Inflammatory macrophage (primary cell): ENCODE measurements around the gene SDC1.
A peak's percentile ranks its signal among the peaks of the same experiment; 100 is the strongest.
"Not testable (repeated sequence)": the region's sequence is repeated elsewhere in the genome, so short reads cannot be mapped to it uniquely, and the experiment has no call there.

ENCODE experiments used
- DNase-seq, 2 donors: peaks; one replicate each; pipeline ENCODE4 v3.0.0-alpha.2; 2020 to 2022
- total RNA-seq, 18 experiments: gene quantifications; one replicate each; lab custom pipeline; 2026; ENCODE audit warnings: mixed read lengths in 6 of 18, inconsistent platforms in 2 of 18; lab: John Stamatoyannopoulos, UW

Gene SDC1, protein sequence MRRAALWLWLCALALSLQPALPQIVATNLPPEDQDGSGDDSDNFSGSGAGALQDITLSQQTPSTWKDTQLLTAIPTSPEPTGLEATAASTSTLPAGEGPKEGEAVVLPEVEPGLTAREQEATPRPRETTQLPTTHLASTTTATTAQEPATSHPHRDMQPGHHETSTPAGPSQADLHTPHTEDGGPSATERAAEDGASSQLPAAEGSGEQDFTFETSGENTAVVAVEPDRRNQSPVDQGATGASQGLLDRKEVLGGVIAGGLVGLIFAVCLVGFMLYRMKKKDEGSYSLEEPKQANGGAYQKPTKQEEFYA
- 1.6 to 22.7 (median 6.0) reads per million in 18 experiments for total RNA-seq

GRCh38 chr2:20224716-20225293 is at the start of gene SDC1:
Gene SDC1, minus strand, starts transcription at chr2:20225130. Its CDS starts 263 bp downstream, at chr2:20224867.
- DNase-seq, result peak in 1 of 2 donors; percentile 25

GRCh38 chr2:20273042-20273441 is 48.1 kb upstream of the SDC1 start:
- DNase-seq, result no peak

DNA sequence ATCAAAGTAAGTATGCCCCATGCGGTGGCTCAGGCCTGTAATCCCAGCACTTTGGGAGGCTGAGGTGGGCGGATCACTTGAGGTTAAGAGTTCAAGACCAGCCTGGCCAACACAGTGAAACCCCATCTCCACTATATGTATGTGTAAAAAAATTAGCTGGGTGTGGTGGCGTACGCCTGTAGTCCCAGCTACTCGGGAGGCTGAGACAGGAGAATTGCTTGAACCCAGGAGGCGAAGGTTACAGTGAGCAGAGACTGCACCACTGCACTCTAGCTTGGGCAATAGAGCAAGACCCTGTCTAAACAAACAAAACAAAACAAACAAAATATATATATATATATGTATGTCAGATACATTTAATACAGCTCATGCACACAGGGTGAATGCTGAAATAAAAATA is 43.4 kb upstream of the SDC1 start:
- not testable (repeated sequence) for DNase-seq

DNA sequence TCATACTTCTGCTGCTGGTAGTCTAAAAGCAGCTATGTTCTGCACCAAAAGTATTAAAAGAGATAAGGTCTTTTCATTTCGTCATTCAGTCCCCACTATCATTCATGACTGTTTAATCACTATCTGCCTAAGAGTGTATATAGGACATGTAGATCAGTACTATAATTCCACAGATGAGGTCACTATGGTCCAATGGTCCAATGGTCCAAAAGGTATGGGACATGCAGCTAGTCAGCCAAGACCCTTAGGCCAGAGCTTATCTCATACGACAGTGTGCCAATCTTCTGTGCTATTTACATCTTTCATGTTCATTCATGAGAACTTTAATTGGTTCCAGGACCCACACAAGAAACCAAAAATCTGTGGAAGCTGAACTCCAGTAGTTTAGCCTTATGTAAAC is 42.6 kb upstream of the SDC1 start:
- DNase-seq, result no peak

GRCh38 chr2:20264629-20265028 is 39.7 kb upstream of the SDC1 start:
- no peak for DNase-seq

DNA sequence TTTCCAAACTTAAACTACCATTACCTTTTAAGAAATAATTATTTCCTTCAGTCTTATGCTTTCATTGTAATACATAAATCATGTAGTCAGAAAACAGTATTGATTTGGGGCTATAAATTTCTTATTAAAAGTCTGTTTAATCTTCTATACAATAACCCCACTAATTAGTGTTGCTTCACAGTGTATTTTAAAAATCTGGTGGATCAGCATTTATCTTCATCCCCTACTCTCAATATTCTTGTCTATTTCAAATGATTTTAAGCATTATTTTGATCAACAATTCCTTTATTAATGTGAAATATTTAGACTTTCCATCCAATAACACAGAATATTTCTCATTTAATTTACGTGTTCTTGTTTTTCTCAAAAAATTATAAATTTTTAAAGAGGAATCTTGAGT is 32.5 kb upstream of the SDC1 start:
- no peak for DNase-seq

GRCh38 chr2:20254731-20255130 is 29.8 kb upstream of the SDC1 start:
- DNase-seq, result no peak

DNA sequence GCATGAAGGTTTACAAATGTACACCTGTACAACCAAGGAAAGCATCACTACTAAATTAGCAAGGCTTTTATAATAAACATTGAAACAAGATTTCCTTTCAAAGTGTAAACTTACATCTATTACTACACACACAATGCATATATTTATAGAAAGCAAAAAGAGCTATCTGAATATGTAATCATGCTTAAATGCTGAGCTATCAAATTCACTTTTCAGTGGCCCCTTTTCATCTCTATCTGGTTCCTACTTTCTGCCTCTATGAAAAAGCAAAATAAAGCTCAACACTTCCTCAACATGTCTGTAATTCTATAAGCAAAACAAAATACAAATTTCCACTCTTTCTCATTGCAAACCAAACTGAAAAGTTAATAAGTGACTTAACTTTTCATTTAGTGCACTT is 25.5 kb upstream of the SDC1 start:
- DNase-seq, result no peak

DNA sequence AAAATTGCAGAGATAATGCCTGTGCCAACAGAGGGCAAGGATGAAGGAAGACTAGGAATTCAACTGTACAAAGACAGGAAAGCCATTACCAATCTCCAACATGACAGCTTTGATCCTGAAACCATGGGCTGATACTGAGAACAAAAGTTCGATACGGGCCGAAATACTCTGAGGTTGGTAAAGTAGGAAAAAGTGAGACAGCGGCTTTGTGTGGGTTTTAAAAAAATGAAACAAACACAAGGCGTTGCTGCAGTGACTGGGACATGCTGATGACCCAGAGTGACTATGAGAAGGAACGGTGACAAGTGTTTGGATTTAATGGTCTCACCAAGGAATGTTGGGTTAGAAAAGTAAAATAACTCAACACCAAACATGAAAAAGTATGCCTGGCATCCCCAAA is 24.2 kb upstream of the SDC1 start:
- DNase-seq, result no peak

DNA sequence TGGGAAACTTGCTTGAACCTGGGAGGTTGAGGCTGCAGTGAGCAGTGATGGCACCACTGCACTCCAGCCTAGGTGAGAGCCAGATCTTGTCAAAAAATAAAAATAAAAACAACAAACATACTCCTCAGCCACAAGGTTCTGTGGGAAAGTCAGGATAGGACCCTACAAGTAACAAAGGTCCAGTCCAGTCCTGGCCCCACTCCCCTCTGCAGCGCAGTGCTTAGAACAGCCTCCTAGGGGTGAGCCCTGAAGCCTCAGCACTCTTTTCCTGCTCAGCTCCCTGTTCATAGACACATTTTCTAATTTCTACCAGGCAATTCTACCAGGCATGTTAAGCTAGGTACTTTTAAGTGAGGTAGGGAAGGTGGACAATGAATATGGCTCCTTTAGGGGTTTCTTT is 22.2 kb upstream of the SDC1 start:
- no peak for DNase-seq

DNA sequence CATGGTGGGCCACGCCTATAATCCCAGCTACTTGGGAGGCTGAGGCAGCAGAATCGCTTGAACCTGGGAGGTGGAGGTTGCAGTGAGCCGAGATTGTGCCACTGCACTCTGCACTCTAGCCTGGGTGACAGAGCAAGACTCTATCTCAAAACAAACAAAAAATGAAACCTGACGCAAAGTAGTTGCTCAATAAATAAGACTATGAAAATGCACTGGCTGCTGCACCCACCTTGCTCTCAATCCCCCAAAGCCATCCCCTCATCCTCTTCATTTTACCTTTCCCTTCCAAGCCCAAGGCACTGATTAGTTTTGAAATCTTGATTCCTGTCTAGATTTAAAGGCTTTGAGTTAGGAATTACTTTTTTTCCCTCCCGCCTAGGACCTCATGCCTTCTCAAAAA is 18.7 kb upstream of the SDC1 start:
- DNase-seq, result not testable (repeated sequence)

DNA sequence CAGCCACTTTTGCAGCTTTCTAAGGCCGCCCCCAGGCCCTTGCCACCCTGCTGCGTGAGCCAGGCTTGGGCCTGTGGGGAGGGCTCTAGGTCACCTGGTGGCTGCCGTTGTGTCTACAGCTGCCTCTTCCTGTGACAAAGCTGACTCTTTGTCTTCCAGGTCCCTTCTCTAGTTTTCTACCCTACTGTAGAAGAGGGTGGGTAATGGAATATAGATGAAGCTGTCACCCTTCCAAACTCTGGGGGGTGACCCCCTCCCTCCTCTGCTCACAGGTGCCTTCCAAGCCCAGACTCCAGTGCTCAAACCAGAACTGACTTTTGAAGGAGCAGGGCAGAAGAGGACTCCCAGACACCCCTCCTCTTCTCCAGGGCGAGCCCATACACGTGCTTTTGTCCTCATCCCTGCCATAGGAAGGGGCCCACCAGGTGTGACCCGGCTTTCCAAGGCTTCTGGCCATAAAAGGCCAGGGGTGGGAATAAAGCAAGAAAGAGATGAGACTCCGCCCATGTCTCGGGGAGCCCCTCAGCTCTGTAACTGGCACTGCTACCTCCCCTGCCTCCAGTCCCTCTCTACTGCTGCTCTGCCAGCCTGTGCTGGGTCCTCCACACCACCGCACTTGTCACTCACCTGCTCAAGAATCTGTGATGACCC is 17.9 kb upstream of the SDC1 start:
- no peak for DNase-seq

DNA sequence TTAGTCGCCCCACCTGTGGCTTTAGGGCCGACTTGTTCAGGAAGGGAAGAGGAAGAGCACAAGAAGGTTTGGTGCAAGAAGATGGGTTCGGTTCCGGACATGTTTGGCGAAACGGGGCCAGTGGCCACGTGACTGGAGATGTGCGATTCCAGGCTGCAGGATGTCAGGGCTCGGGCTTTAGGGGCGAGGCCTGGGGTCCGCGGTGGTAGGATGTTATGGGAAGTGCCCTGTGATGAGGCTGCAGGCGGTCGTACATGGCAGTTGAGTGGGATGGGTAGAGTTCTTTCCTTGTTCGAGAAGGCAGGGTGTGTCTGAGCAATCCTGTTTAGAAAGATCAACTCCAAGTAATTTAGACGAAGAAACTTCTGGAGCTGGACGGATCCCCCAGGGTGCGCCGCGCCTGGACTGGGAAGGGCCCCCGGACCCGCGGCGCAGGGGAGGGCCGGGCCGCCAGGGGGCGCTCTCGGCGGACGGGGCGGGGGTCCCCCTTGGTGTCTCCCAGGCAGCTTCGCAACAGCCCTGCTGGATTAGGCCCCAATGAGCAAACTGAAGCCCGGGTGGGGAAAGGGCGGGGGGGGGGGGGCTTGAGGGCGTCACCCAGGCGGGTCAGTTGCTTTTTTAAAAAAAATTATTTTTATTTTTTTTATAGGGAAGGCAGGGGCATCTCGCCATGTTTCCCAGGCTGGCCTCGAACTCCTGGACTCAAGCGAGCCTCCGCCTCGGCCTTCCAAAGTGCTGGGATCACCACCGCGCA is 17.2 kb upstream of the SDC1 start:
- no peak for DNase-seq

DNA sequence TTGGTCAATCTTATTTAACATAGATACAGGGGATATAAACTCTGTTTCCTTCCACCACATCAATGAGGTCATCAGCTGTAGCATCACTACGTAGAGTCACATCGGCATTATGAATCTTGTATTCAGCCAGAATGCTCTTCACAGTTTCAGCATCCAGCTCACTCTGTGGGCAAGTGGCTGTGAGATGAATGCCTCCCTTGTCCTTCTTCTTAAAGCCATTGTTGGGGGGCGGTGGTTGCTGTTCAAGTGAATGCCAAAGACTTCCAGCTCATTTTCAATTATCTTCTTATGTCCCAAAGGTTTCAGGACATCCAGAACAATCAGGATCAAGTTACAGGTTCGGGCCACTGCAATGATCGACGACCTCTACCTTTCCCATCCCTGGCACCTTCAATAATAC is 15.4 kb upstream of the SDC1 start:
- DNase-seq, result not testable (repeated sequence)

GRCh38 chr2:20236496-20236895 is 11.6 kb upstream of the SDC1 start:
- no peak for DNase-seq

GRCh38 chr2:20235655-20236305 is 10.8 kb upstream of the SDC1 start:
- no peak for DNase-seq

DNA sequence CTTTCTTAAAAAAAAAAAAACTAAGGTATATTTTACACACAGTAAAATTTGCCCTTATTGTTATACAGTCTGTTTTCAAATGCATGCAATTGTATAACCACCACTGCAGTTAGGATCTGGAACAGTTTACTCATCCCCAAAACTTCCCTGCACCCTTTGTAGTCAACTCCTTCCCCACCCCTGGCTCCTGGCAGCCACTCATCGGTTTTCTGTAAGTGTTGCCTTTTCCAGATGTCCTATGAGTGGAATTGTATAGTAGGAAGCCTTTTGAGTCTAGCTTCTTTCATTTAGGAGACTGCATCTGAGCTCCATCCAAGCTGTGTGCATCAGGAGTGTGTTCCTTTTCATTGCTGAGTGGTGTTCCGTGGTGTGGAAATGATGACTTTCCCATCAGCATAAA is 9.7 kb upstream of the SDC1 start:
- DNase-seq, result not testable (repeated sequence)

- DNase-seq, result no peak
These were observed 7.9 kb upstream of the SDC1 start for GRCh38 chr2:20232837-20233207.

- no peak for DNase-seq
These were observed 6.7 kb upstream of the SDC1 start for GRCh38 chr2:20231598-20232026.

DNA sequence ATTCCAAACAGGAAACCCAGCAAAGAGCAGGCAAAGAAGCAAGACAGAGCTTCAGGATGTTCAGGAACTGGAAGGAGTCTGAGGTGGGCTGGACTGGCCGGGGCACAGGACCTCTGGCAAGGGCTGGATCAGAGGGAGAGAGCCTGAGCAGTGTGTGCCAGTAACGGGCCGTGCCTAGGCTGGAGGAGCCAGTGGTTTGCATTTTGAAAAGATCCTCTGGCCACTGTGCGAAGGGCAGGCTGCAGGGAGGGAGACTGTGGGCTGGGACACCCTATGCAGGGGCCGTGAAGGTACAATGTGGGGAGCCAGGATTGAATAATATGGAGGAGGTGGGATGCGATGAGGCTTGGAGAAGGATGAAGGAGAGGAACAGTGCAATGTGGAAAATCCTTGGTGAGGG is 6.2 kb upstream of the SDC1 start:
- no peak for DNase-seq

DNA sequence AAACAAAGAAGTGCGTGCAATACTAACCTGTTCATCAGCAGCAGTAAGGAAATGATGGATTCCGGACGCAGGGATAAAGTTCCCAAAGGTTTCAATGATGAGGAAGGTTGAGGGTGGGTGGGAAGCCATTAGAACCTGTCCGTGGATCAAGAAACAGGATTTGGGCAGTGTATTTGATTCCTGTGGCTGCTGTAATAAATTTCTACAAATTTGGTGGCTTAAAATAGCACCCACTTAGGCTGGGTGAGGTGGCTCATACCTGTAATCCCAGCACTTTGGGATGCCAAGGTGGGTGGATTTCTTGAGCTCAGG is 5.1 kb upstream of the SDC1 start:
- DNase-seq, result no peak

DNA sequence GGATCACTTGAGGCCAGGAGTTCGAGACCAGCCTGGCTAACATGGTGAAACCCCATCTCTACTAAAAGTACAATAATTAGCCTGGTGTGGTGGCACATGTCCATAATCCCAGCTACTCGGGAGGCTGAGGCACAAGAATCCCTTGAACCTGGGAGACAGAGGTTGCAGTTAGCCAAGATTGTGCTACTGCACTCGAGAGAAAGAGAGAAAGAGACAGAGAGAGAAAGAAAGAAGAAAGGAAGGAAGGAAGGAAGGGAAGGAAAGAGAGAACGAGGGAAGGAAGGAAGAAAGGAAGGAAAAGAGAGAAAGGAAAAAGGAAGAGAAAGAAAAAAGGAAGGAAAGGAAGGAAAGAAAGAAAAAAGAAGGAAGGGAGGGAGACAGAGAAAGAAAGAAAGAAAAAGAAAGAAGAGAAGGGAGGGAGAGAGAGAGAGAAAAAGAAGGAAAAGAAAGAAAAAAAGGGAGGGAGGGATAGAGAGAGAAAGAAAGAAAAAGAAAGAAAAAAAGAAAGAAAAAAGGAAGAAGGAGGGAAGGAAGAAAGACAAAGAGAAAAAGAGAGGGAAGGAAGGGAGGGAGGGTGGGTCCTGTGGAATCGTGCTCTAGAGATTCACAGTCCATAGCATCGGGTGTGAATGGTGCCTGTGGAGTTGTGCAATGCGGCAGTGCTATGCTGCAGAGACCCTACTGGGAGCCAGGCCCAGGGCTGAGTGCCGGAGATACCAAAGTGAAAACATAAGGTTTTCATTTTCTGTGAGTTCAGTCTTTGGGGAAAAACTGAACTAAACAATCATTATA is 4.6 kb upstream of the SDC1 start:
- no peak for DNase-seq
